Skeletal muscle cell (primary cell): ENCODE results near the gene POTEB2.
"Not testable (repeated sequence)": the region's sequence is repeated elsewhere in the genome, so short reads cannot be mapped to it uniquely, and the experiment has no call there.

Source experiments
- DNase-seq: peaks from one replicate; pipeline ENCODE4 v3.0.0-alpha.2; 2010; ENCODE audit warnings: low read depth
- H3K4me3 ChIP-seq: 2 replicates; pipeline ENCODE4 v1.5.1; 2011; ENCODE audit warnings: low read depth, mild to moderate bottlenecking, control low read depth, low read length, moderate library complexity

Gene POTEB2

DNA sequence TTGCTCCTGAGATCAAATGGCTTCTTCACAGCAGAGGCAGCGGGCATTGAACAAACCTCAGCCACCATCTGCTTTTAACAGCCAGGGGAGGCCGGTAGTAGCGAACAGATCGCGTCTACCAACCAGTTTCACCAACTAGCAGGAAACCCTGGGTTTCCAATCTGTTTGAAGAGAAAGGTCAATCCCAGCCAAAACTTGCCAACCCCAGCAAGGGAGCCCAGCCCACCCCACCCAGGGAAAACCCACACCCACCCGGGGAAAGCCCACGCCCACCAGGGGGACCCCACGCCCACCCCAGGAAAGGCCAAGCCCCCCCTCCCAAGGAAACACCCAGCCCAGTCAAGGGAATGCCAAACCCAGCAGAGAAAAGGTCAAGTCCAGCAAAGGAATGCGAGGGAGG lies at the start of gene POTEB2:
Gene POTEB2 (minus strand): TSS at position 101 of the 400 bp plus-strand sequence. CDS start 33 bp downstream, at position 68.
- not testable (repeated sequence) for DNase-seq, H3K4me3 ChIP-seq

- DNase-seq, H3K4me3 ChIP-seq: not testable (repeated sequence)
Observed at GRCh38 chr15:20879916-20880315, 13.8 kb upstream of the POTEB2 start.

GRCh38 chr15:20878464-20878863 lies 12.3 kb upstream of the POTEB2 start:
- not testable (repeated sequence) for H3K4me3 ChIP-seq, DNase-seq

GRCh38 chr15:20877819-20878218 lies 11.7 kb upstream of the POTEB2 start:
- not testable (repeated sequence) for H3K4me3 ChIP-seq, DNase-seq
